SK-MEL-5 (cell line): ENCODE data around the gene HESX1. TPM values are rescaled to one million over a fixed set of nuclear protein-coding genes. Genes with fewer than 3 reads are reported as not detected.

Experiments
- DNase-seq: peaks from one replicate; pipeline ENCODE4 v3.0.0-alpha.2; 2016; ENCODE audit warnings: low read depth, low spot score
- in situ Hi-C: cut with HindIII; loops from 2 replicates; pipeline ENCODE4 v1.10.0; 2016; ENCODE audit warnings: low sequenced_read_pairs, high pct_unique_total_duplicates, low pct_unique_long_range_greater_than_20kb
- total RNA-seq: library from RNA; depleted of rRNA; stranded (reverse); fragments of >200 nt; shearing (Covaris generic); gene quantifications from 2 replicates; pipeline ENCODE4 v1.2.3, GENCODE V29; 2014; rRNA removed

HESX1 gene
- total RNA-seq, 1 experiment from 2014 or later = 0.87 TPM

- in situ Hi-C loops = no loop called here
- no peak for DNase-seq
These were observed 45.1 kb downstream of the HESX1 start for GRCh38 chr3:57154470-57155309.

- no peak for DNase-seq
- in situ Hi-C loops = no loop called here
These were observed 47.3 kb downstream of the HESX1 start for GRCh38 chr3:57152151-57153143.

- in situ Hi-C loops = no loop called here
- no peak for DNase-seq
These were observed 48.0 kb downstream of the HESX1 start for GRCh38 chr3:57151749-57152148.

GRCh38 chr3:57151021-57151449 is 48.7 kb downstream of the HESX1 start:
- in situ Hi-C loops = no loop called here

GRCh38 chr3:57150113-57150581 is 49.6 kb downstream of the HESX1 start:
- in situ Hi-C loops = no loop called here
- DNase-seq = no peak

More at GRCh38 chr3:57151021-57151449, 48.7 kb downstream of the HESX1 start:
- peak; percentile 36 for DNase-seq

Other genes starting within 250 kb of the HESX1 start
- 0.42 and 0.69 TPM in 2 replicates for gene SPATA12, start 139.3 kb downstream of the HESX1 start, total RNA-seq
- 1.2 and 1.4 TPM in 2 replicates for gene IL17RD, start 34.6 kb downstream of the HESX1 start, total RNA-seq
- gene APPL1, start 27.8 kb upstream of the HESX1 start, total RNA-seq = 34.3 and 36.5 TPM in 2 replicates
- not detected in 2 replicates for gene ASB14, start 92.7 kb upstream of the HESX1 start, total RNA-seq